Astrocyte of the spinal cord (primary cell): ENCODE data around the gene CCDC86.

Experiments
- DNase-seq: peaks from one replicate; pipeline ENCODE4 v3.0.0; 2011; ENCODE audit warnings: low read depth, low spot score
- H3K4me3 ChIP-seq: 2 replicates; pipeline ENCODE4 v1.5.1; 2011; ENCODE audit warnings: low read depth, mild to moderate bottlenecking, low read length, moderate library complexity
- CTCF ChIP-seq: IDR thresholded peaks from 2 replicates; pipeline ENCODE4 v1.5.1; 2012; ENCODE audit warnings: low read depth, mild to moderate bottlenecking, low read length, inconsistent platforms
- in situ Hi-C: cut with HindIII; loops from 2 replicates; pipeline ENCODE4 v1.10.0; 2017; ENCODE audit warnings: low sequenced_read_pairs

Gene CCDC86

GRCh38 chr11:60803273-60803936 is 38.5 kb upstream of the CCDC86 start:
- DNase-seq: no peak
- in situ Hi-C loops: no loop called here
- TF ChIP-seq CTCF: no peak
- H3K4me3 ChIP-seq: no peak overlapping the region

- in situ Hi-C loops: no loop called here
- no peak for TF ChIP-seq CTCF
Observed at GRCh38 chr11:60809249-60809648, 32.7 kb upstream of the CCDC86 start.

GRCh38 chr11:60809691-60810090 is 32.2 kb upstream of the CCDC86 start:
- in situ Hi-C loops: no loop called here
- no peak for DNase-seq
- TF ChIP-seq CTCF: no peak
- H3K4me3 ChIP-seq: no peak overlapping the region

More at GRCh38 chr11:60809249-60809648, 32.7 kb upstream of the CCDC86 start:
- DNase-seq: no peak
- H3K4me3 ChIP-seq: no peak overlapping the region

- TF ChIP-seq CTCF: no peak
- no peak overlapping the region for H3K4me3 ChIP-seq
- in situ Hi-C loops: no loop called here
- no peak for DNase-seq
Observed at GRCh38 chr11:60810151-60810550, 31.8 kb upstream of the CCDC86 start.

GRCh38 chr11:60810569-60810968 is 31.3 kb upstream of the CCDC86 start:
- H3K4me3 ChIP-seq: no peak overlapping the region
- no peak for DNase-seq
- in situ Hi-C loops: no loop called here
- no peak for TF ChIP-seq CTCF

GRCh38 chr11:60813324-60813723 is 28.6 kb upstream of the CCDC86 start:
- no peak for TF ChIP-seq CTCF
- in situ Hi-C loops: no loop called here
- no peak overlapping the region for H3K4me3 ChIP-seq
- DNase-seq: no peak
